ENCODE measurements around the gene CDC42BPA.
"Not testable (repeated sequence)": the region's sequence is repeated elsewhere in the genome, so short reads cannot be mapped to it uniquely, and the experiment has no call there.

Gene CDC42BPA

GRCh38 chr1:227318016-227318852 lies at the start of gene CDC42BPA:
CDC42BPA (minus strand) TSS chr1:227318492; CDS start chr1:227317182, 1,310 bp downstream.
- peak; percentile 96 for DNase-seq (ENCODE audit: low spot score)

- no peak for DNase-seq (ENCODE audit: low spot score)
Measured at GRCh38 chr1:227368009-227368408, 49.7 kb upstream of the CDC42BPA start.

GRCh38 chr1:227365473-227366431 lies 47.5 kb upstream of the CDC42BPA start:
- DNase-seq (ENCODE audit: low spot score), result no peak

DNA sequence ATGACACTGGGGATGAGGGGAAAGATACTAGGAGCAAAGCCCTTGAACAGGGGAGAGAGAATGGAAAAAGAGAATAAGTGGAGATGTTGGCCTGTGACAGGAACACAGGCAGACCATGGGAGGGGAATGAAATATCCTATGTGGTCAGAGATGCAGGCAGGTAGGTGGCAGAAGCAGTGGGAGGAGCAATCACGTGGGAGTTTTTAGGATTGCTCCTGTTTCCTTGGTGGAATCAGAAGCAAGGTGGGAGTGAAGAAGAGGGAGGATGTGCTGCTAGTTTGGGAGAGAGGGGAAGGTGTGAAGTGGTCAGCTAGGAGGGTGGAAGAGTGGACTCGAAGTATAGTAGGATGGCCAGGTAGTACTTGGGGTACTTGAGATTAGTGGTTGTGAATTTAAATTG lies 46.4 kb upstream of the CDC42BPA start:
- no peak for DNase-seq (ENCODE audit: low spot score)

GRCh38 chr1:227363825-227364224 lies 45.5 kb upstream of the CDC42BPA start:
- no peak for DNase-seq (ENCODE audit: low spot score)

DNA sequence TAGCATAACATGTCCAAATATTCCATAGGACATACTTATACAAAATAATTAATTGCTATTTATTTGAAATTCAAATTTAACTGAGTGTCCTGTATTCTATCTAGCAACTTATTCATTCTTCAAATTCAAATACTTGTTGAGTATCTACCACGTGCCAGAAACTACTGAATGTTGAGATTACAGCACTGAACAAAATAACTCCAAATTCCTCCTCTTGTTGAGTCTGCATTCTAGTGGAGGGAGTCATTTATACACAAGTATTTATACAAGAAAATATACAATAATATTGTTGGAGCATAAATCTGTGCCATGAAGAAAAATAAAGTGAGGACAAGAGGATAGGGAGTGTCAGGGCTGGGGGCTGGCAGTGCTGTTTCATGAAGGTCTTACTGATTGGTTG lies 43.7 kb upstream of the CDC42BPA start:
- DNase-seq (ENCODE audit: low spot score), result no peak

DNA sequence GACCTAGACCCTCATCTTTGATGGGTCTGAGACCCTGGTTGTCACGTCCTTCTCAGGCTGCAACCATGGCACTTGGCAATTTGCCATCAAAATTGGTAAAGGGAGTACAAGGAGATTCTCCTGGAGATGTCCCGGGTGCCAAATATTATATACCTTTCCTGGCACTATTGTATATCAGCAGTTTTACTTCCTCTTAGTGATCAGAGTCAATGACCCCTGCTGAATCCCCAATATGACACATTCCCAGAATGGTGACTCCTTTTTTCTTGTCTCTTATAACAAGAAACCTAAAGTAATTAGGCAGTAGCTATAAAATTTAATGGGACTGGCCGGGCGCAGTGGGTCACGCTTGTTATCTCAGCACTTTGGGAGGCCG lies 39.6 kb upstream of the CDC42BPA start:
- no peak for DNase-seq (ENCODE audit: low spot score)

GRCh38 chr1:227357171-227357926 lies 39.1 kb upstream of the CDC42BPA start:
- peak; percentile 86 for DNase-seq (ENCODE audit: low spot score)

GRCh38 chr1:227356620-227357146 lies 38.4 kb upstream of the CDC42BPA start:
- no peak for DNase-seq (ENCODE audit: low spot score)

DNA sequence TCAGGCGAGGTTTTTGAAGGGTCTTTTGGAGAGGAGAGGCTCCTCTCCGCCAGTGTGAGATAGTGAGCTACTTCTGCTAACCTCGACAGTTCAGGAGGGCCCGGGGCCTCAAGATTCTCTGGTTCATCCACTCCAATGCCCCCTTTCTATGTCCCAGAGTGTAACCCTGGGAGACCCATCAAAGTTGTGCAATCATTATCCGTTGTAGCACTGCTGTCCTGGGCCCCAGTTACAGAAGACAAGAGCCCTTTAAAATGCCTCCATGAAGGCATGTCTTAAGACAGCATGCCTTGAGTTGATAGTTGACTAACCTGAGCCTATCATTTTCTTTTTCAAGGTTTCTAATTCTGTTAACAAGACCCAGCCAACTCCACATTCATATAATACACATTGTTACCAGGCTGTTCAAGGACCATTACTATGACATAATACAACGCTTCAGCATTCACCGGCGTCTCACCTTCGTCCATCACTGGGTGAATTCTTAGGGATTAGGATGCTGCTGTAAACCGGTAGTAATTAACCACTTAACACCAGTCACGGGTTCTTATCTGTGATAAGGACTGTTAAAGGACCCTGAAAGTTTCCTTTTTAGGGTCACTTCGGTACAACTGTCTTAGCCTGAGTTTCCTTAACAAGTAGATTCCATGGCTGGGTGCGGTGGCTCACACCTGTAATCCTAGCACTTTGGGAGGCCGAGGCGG lies 37.4 kb upstream of the CDC42BPA start:
- DNase-seq (ENCODE audit: low spot score), result no peak

- no peak for DNase-seq (ENCODE audit: low spot score)
Measured at GRCh38 chr1:227353186-227353585, 34.9 kb upstream of the CDC42BPA start.

GRCh38 chr1:227352164-227352563 lies 33.9 kb upstream of the CDC42BPA start:
- not testable (repeated sequence) for DNase-seq (ENCODE audit: low spot score)

DNA sequence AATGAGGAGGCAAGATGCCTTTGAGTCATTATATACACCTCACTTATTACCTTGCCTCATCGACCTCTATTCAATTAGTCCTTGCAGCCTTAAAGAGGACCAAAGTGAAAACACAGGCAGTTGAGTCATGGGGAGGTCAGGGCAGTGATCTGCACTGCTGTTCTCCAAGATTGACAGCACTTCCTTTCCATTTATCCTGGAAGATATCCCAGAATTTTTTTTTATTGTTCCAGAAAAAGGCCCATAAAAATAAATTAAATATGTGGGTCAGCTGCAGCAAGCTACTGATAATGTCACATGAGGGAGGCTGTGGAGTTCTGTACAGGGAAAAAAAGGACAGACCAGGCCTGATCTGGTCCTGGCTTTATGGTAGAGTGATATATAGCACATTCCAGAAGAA lies 33.2 kb upstream of the CDC42BPA start:
- no peak for DNase-seq (ENCODE audit: low spot score)

GRCh38 chr1:227349967-227350366 lies 31.7 kb upstream of the CDC42BPA start:
- DNase-seq (ENCODE audit: low spot score), result no peak

- peak; percentile 81 for DNase-seq (ENCODE audit: low spot score)
Measured at GRCh38 chr1:227343727-227344551, 25.6 kb upstream of the CDC42BPA start.

- no peak for DNase-seq (ENCODE audit: low spot score)
Measured at GRCh38 chr1:227343206-227343605, 24.9 kb upstream of the CDC42BPA start.

DNA sequence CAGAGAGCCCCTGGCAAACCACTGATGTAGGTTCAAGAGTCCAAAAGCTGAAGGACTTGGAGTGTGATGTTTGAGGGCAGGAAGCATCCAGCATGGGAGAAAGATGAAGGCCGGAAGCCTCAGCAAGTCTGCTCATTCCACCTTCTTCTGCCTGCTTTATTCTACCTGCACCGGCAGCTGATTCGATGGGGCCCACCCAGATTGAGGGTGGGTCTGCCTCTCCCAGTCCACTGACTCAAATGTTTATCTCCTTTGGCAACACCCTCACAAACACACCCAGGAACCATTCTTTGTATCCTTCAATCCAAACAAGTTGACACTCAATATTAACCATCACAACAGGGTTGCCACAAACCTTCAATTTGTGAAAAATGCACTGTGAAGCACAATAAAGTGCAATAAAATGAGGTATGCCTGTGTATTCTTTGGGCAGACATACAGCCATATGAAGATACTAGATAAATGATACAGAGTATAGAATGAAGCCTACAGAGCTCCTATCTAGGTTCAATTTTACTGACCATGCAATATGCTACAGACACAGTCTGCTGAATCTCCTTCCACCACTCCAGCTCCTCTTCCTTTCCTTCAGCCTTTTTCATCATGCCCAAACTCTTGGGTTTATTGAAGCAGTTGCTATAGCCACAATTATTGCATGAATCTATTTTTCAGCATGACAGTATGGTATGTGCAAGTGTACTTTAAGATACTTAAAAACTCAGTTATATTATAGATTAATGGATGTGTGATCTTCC lies 24.0 kb upstream of the CDC42BPA start:
- DNase-seq (ENCODE audit: low spot score), result no peak

- DNase-seq (ENCODE audit: low spot score), result not testable (repeated sequence)
Measured at GRCh38 chr1:227336136-227336535, 17.8 kb upstream of the CDC42BPA start.

DNA sequence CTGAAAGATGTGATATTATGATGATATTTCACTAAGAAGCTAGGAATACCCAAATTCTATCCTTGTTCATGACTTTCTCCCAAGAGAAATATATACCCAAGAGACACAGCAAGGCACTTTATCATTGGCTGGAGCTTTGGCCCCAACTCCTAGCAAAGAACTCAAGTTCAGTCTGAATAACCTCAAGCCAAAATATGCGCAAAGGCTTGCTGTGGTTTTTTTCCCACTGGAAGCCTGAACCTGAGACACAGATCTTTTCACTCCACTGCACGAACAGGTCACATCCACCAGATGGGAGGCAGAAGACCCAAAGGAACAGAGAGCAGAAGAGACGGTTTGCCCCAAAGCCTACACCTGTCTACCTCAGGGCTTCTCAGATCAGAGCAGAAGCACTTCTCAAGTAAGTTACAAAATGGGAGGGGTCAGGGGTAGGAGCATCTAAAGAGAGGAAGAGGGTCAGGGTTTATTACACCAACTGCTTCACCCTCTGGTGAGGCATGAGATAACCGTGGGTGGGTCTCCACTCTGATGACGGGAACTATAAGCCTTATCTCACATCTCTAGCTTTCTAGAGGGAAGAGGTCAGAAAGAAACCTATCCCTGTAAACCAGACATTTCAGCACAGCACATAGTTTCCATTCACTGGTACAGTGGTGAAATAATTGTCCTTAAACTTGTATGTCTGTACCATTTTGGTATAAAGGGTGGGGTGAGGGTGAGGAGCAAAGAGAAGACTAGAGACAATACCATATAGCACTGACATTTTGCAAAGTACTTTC lies 17.1 kb upstream of the CDC42BPA start:
- no peak for DNase-seq (ENCODE audit: low spot score)
